ENCODE results near the gene ZFAND6. TPM values are rescaled to one million over a fixed set of nuclear protein-coding genes. Genes with fewer than 3 reads are reported as not detected.

ZFAND6 gene
- total RNA-seq, 1 experiment from 2014 or later = 89.7 TPM

GRCh38 chr15:80132382-80132781 is 72.9 kb downstream of the ZFAND6 start:
- H3K9me3 ChIP-seq (ENCODE audit: control insufficient read depth, low read depth, low read length) = no peaks in the 10 kb centered on the region
- no peaks in the 10 kb centered on the region for H3K9me3 Mint-ChIP-seq
- H3K18ac ChIP-seq (ENCODE audit: insufficient read length, low read depth, low read length) = no peak overlapping the region
- no peak overlapping the region for H2BK12ac ChIP-seq (ENCODE audit: insufficient read length, low read depth, low read length)
- H3K4me1 ChIP-seq (ENCODE audit: insufficient read depth, low read length) = no peaks in the 10 kb centered on the region
- H3K79me1 ChIP-seq (ENCODE audit: insufficient read depth, low read depth, low read length, poor library complexity, severe bottlenecking) = no peaks in the 10 kb centered on the region
- no peaks in the 10 kb centered on the region for H4K20me1 ChIP-seq (ENCODE audit: control insufficient read depth, insufficient read depth, insufficient read length)
- H3K27ac Mint-ChIP-seq = no peak overlapping the region
- no peak overlapping the region for H2BK20ac ChIP-seq (ENCODE audit: low read depth, low read length, poor library complexity, severe bottlenecking)
- no peak overlapping the region for H3K4ac ChIP-seq (ENCODE audit: low read depth, low read length)
- DNase-seq = no peak
- no CpG with 5 or more reads among the region's 3 CpGs for WGBS (ENCODE audit: extremely low coverage, insufficient read length, low lambda C conversion rate)
- no peaks in the 10 kb centered on the region for H3K23me2 ChIP-seq (ENCODE audit: insufficient read length, low read depth, low read length, poor library complexity, severe bottlenecking)
- TF ChIP-seq, protein P1, sequence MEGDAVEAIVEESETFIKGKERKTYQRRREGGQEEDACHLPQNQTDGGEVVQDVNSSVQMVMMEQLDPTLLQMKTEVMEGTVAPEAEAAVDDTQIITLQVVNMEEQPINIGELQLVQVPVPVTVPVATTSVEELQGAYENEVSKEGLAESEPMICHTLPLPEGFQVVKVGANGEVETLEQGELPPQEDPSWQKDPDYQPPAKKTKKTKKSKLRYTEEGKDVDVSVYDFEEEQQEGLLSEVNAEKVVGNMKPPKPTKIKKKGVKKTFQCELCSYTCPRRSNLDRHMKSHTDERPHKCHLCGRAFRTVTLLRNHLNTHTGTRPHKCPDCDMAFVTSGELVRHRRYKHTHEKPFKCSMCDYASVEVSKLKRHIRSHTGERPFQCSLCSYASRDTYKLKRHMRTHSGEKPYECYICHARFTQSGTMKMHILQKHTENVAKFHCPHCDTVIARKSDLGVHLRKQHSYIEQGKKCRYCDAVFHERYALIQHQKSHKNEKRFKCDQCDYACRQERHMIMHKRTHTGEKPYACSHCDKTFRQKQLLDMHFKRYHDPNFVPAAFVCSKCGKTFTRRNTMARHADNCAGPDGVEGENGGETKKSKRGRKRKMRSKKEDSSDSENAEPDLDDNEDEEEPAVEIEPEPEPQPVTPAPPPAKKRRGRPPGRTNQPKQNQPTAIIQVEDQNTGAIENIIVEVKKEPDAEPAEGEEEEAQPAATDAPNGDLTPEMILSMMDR (conservative IDR thresholded peaks at IDR 0.05) = no peak
- no peak overlapping the region for H3K23ac ChIP-seq (ENCODE audit: insufficient read length, low read depth, low read length)
- H3K14ac ChIP-seq (ENCODE audit: insufficient read depth, low read length) = no peak overlapping the region
- H2BK5ac ChIP-seq (ENCODE audit: insufficient read length, low read length) = no peak overlapping the region
- no peak overlapping the region for H4K5ac ChIP-seq (ENCODE audit: insufficient read length, low read depth, low read length)
- no peak overlapping the region for H3K27ac ChIP-seq (ENCODE audit: insufficient read length, low read depth, low read length)
- no peak overlapping the region for H4K91ac ChIP-seq (ENCODE audit: insufficient read length, low read depth, low read length)
- no peak overlapping the region for H2BK120ac ChIP-seq (ENCODE audit: low read depth, low read length, poor library complexity, severe bottlenecking)
- H3K9ac ChIP-seq (ENCODE audit: extremely low read depth, insufficient read length, low read length) = no peak overlapping the region
- H2BK15ac ChIP-seq (ENCODE audit: low read depth, low read length) = no peak overlapping the region
- H2AFZ ChIP-seq (ENCODE audit: low read length) = no peak overlapping the region
- H4K8ac ChIP-seq (replicated peaks; ENCODE audit: insufficient read length, low read depth, low read length) = no peak overlapping the region
- H3T11ph ChIP-seq (ENCODE audit: low read length) = no peak overlapping the region
- H3K4me2 ChIP-seq (ENCODE audit: insufficient read depth, insufficient read length, low read length) = no peak overlapping the region
- no peaks in the 10 kb centered on the region for H3K79me2 ChIP-seq (ENCODE audit: insufficient read depth, low read length)
- H3K36me3 Mint-ChIP-seq (ENCODE audit: insufficient read depth in 1 of 3, low read depth in 3 of 3) = peaks cover 0 to 33% (median 31%) of the 10 kb centered on the region in 3 experiments; a peak in 5 of 7 replicates
- no peak overlapping the region for H2AK5ac ChIP-seq (ENCODE audit: insufficient read length, low read length)
- H3K4me1 Mint-ChIP-seq = peaks cover 0 to 2% of the 10 kb centered on the region in 2 experiments; a peak in 1 of 4 replicates
- H3K27me3 ChIP-seq (ENCODE audit: insufficient read depth, low read length) = no peaks in the 10 kb centered on the region
- H3K56ac ChIP-seq (ENCODE audit: insufficient read length, low read depth, low read length) = no peak overlapping the region
- no peaks in the 10 kb centered on the region for H3K27me3 Mint-ChIP-seq (ENCODE audit: low read depth)
- H3K4me3 Mint-ChIP-seq = no peak overlapping the region

All from H9 (cell line).